GM12872 (cell line): Measurements from ENCODE around the gene MIA3.

ENCODE experiments used
- CTCF ChIP-seq: IDR thresholded peaks from 3 replicates; pipeline ENCODE4 v1.5.1; 2011; ENCODE audit warnings: low read depth, mild to moderate bottlenecking, low read length, moderate library complexity; ENCODE audit not compliant: insufficient read depth

MIA3 gene

GRCh38 chr1:222610728-222611127 lies 7.2 kb upstream of the MIA3 start:
- TF ChIP-seq CTCF: no peak

DNA sequence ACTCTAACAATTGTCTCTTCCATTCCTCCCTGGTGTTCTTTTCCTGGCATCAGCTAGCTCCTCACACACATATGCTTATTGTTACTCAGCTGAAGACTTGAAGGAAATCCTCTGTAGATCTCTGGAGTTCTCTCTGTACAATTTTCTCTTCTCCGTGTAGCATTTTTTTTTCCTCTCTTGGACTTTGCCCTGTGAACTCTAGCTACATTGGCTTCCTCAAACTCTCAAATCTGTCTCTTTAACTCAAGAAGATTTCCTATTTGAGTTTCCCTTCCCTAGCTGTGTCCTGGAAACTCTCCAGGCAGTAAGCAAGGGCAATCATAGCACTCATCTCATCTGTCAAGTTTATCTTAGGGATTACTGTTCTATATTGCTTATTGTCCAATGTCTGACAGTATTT lies 4.3 kb upstream of the MIA3 start:
- no peak for TF ChIP-seq CTCF

DNA sequence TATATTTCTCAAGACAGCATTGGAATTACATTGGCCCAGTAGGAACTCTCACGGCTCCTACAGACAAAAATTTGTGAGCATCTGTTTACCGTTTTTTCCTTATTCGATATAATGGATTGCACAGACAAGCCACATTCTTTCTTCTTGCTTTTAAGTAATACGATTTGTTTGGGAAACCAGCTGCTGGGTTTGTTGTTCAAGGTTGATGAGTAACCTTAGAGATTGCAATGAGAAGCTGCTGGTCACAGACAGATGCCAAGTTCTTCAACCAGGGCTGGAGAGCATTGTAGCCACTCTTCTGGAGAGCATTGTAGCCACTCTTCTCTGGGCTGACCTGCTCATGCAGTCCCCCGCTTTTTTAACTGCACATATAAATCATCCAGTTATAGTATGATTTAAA lies 1.4 kb upstream of the MIA3 start:
- no peak for TF ChIP-seq CTCF

DNA sequence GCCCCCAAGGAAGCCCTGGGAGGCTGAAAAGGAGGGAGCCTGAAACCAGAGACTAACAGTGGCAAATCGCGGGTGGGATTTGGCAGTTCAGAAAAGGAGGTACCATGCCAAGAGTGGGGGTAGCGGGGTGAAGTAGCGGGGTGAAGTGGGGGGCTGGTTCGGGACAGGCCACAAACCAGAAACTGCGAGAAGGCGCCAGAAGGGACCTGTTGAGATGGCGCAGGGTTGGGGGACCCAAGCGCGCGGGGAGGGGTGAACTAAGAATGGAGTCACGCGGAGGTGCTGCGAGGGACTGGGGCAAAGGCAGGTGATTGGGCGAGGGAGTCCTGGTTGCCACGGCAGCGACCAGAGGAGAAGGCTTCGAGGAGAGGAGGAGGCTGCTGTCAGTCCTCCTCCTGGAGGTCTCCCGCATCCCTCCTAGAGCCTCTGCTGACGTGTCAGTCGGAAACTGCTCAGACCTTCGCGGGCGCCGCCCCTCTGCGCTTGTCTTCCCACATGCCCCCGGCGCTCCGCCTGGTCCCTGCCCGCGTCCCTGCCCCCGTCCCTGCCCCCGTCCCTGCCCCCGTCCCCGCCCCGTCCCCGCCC lies 438 bp upstream of the MIA3 start:
- TF ChIP-seq CTCF: no peak

GRCh38 chr1:222618880-222619596 lies 1.1 kb downstream of the MIA3 start:
- no peak for TF ChIP-seq CTCF

- TF ChIP-seq CTCF: no peak
Observed at GRCh38 chr1:222620566-222620965, 2.7 kb downstream of the MIA3 start.

GRCh38 chr1:222622765-222623164 lies 4.9 kb downstream of the MIA3 start:
- no peak for TF ChIP-seq CTCF
